NCI-H1436 (cell line): Measurements from ENCODE around the gene SPARC.
"Not testable (repeated sequence)": the region's sequence is repeated elsewhere in the genome, so short reads cannot be mapped to it uniquely, and the experiment has no call there.

Experiments
- DNase-seq: peaks from one replicate; lab custom pipeline; 2025; lab: John Stamatoyannopoulos, UW

Gene SPARC

GRCh38 chr5:151700296-151700695 lies 13.6 kb upstream of the SPARC start:
- DNase-seq = no peak

GRCh38 chr5:151699071-151699901 lies 12.6 kb upstream of the SPARC start:
- no peak for DNase-seq

- DNase-seq = not testable (repeated sequence)
These were observed 11.4 kb upstream of the SPARC start for GRCh38 chr5:151698081-151698480.

- no peak for DNase-seq
These were observed 10.7 kb upstream of the SPARC start for GRCh38 chr5:151697452-151697851.

GRCh38 chr5:151696470-151697061 lies 9.9 kb upstream of the SPARC start:
- DNase-seq = no peak

- DNase-seq = no peak
These were observed 8.7 kb upstream of the SPARC start for GRCh38 chr5:151695464-151695863.

- DNase-seq = no peak
These were observed 7.3 kb upstream of the SPARC start for GRCh38 chr5:151694035-151694485.

GRCh38 chr5:151692312-151692711 lies 5.6 kb upstream of the SPARC start:
- DNase-seq = no peak

- DNase-seq = no peak
These were observed 5.0 kb upstream of the SPARC start for GRCh38 chr5:151691706-151692105.

- DNase-seq = not testable (repeated sequence)
These were observed 2.9 kb upstream of the SPARC start for GRCh38 chr5:151689591-151689990.

- DNase-seq = no peak
These were observed 1.7 kb upstream of the SPARC start for GRCh38 chr5:151688436-151688835.

GRCh38 chr5:151685749-151686673 lies 704 bp downstream of the SPARC start:
- DNase-seq = no peak

GRCh38 chr5:151684690-151685361 lies 1.9 kb downstream of the SPARC start:
- DNase-seq = no peak

- no peak for DNase-seq
These were observed 2.6 kb downstream of the SPARC start for GRCh38 chr5:151683986-151684588.

- no peak for DNase-seq
These were observed 3.3 kb downstream of the SPARC start for GRCh38 chr5:151683444-151683843.

GRCh38 chr5:151682751-151683331 lies 3.9 kb downstream of the SPARC start:
- DNase-seq = no peak

GRCh38 chr5:151682240-151682639 lies 4.5 kb downstream of the SPARC start:
- DNase-seq = no peak

- DNase-seq = no peak
These were observed 5.7 kb downstream of the SPARC start for GRCh38 chr5:151680944-151681427.

- DNase-seq = not testable (repeated sequence)
These were observed 6.6 kb downstream of the SPARC start for GRCh38 chr5:151680156-151680505.

- DNase-seq = no peak
These were observed 7.1 kb downstream of the SPARC start for GRCh38 chr5:151679421-151680155.
